Common myeloid progenitor, CD34-positive (primary cell): ENCODE data around the gene YBX3.
"Not testable (repeated sequence)": the region's sequence is repeated elsewhere in the genome, so short reads cannot be mapped to it uniquely, and the experiment has no call there.

Experiments used
- CTCF ChIA-PET: fragments of 350-600 bp; sonication (Branson Sonifier 250); formaldehyde crosslinking; loops from one replicate; lab custom pipeline; 2021; ENCODE audit warnings: antibody characterized with exemption; lab: Charles Lee
- POLR2A ChIA-PET: fragments of 350-600 bp; sonication (Branson Sonifier 250); formaldehyde crosslinking; loops from one replicate; lab custom pipeline; 2021; ENCODE audit warnings: antibody characterized with exemption; lab: Charles Lee
- DNase-seq, 3 donors: peaks; one replicate each; pipeline versions ENCODE4 v3.0.0 to v3.0.0-alpha.2; 2013
- H3K27ac ChIP-seq, 2 experiments: 1 replicate in 1 of 2; 2 replicates in 1 of 2; pipeline ENCODE4 v1.7.0; 2013; ENCODE audit warnings: inconsistent platforms in 2 of 2, low read length in 2 of 2, mild to moderate bottlenecking in 2 of 2, low read depth in 1 of 2, moderate library complexity in 1 of 2; ENCODE audit not compliant: severe bottlenecking in 2 of 2, insufficient read depth in 1 of 2, poor library complexity in 1 of 2
- H3K27me3 ChIP-seq, 5 experiments: replicated peaks in 2 of 5; 1 replicate in 3 of 5; 2 replicates in 2 of 5; pipeline versions ENCODE4 v1.6.1 to v1.7.0; 2013; ENCODE audit warnings: low read length in 4 of 5, mild to moderate bottlenecking in 2 of 5, moderate library complexity in 2 of 5, inconsistent platforms in 1 of 5; ENCODE audit not compliant: insufficient read depth in 5 of 5, control insufficient read depth in 4 of 5
- H3K36me3 ChIP-seq, 4 experiments: 1 replicate in 2 of 4; 2 replicates in 2 of 4; pipeline versions ENCODE4 v1.6.1 to v1.7.0; 2013; ENCODE audit warnings: low read length in 3 of 4, control low read depth in 1 of 4, mild to moderate bottlenecking in 1 of 4; ENCODE audit not compliant: control insufficient read depth in 4 of 4, insufficient read depth in 4 of 4
- H3K4me1 ChIP-seq, 4 experiments: 1 replicate in 3 of 4; 2 replicates in 1 of 4; pipeline versions ENCODE4 v1.6.1 to v1.7.1; 2013; ENCODE audit warnings: low read length in 3 of 4, mild to moderate bottlenecking in 3 of 4, control low read depth in 1 of 4, inconsistent platforms in 1 of 4, moderate library complexity in 1 of 4; ENCODE audit not compliant: control insufficient read depth in 4 of 4, insufficient read depth in 4 of 4; ENCODE audit errors: control extremely low read depth in 1 of 4
- H3K4me3 ChIP-seq, 7 experiments: 1 replicate in 4 of 7; 2 replicates in 3 of 7; pipeline versions ENCODE4 v1.5.1 to v1.7.0; 2013; ENCODE audit warnings: mild to moderate bottlenecking in 7 of 7, low read length in 6 of 7, moderate library complexity in 6 of 7, inconsistent platforms in 2 of 7, low read depth in 2 of 7, control low read depth in 1 of 7; ENCODE audit not compliant: insufficient read depth in 4 of 7, control insufficient read depth in 1 of 7; ENCODE audit errors: extremely low read depth in 1 of 7
- H3K9me3 ChIP-seq, 5 experiments: 1 replicate in 4 of 5; 2 replicates in 1 of 5; pipeline versions ENCODE4 v1.6.1 to v1.7.1; 2013; ENCODE audit warnings: low read length in 4 of 5, mild to moderate bottlenecking in 2 of 5, inconsistent platforms in 1 of 5, low read depth in 1 of 5, moderate library complexity in 1 of 5; ENCODE audit not compliant: control insufficient read depth in 4 of 5, insufficient read depth in 2 of 5; ENCODE audit errors: control extremely low read depth in 1 of 5
- WGBS: methylation state at CpG from one replicate; pipeline ENCODE4 v1.1.5; 2013; ENCODE audit not compliant: insufficient coverage; 5-methylcytosine and 5-hydroxymethylcytosine counted together

YBX3 gene

GRCh38 chr12:10749700-10750384 lies 26.7 kb upstream of the YBX3 start:
- 14% methylated on average over 13 of the region's 17 CpGs for WGBS
- Histone ChIP-seq H3K36me3 (no peaks in the 10 kb centered on the region), H3K9me3 (peaks cover 0 to 1% (median 0%) of the 10 kb centered on the region in 5 experiments), H3K4me3 (peak overlapping the region in 6 of 7 experiments; percentile 33 to 74 (median 58)), H3K27ac (no peak overlapping the region), H3K4me1 (peaks cover 0 to 7% (median 5%) of the 10 kb centered on the region in 4 experiments), H3K27me3 (no peaks in the 10 kb centered on the region)
- DNase-seq: peak; percentile 86 to 89 (median 88)
- POLR2A ChIA-PET: interaction anchor here (1.3 kb wide), 1 partner anchor 11 kb away, joined by 6 read pairs; no protein-coding TSS in a partner anchor
- CTCF ChIA-PET: interaction anchor here (0.6 to 2.2 kb wide), 21 partner anchors 8 to 1706 kb away, joined by 3 to 13 read pairs (median 4); no protein-coding TSS in a partner anchor

GRCh38 chr12:10747730-10748129 lies 24.6 kb upstream of the YBX3 start:
- DNase-seq: no peak
- no peak overlapping the region for H3K27ac ChIP-seq
- H3K4me1 ChIP-seq: peaks cover 0 to 8% (median 6%) of the 10 kb centered on the region in 4 experiments
- 79% methylated on average over 10 of the region's 11 CpGs for WGBS
- H3K9me3 ChIP-seq: no peaks in the 10 kb centered on the region
- no peak overlapping the region for H3K4me3 ChIP-seq
- ChIA-PET POLR2A (no interaction called here), CTCF (interaction anchor here (0.6 to 1.6 kb wide), 2 partner anchors 25 to 509 kb away, joined by 3 read pairs; no protein-coding TSS in a partner anchor)
- no peaks in the 10 kb centered on the region for H3K36me3 ChIP-seq
- no peaks in the 10 kb centered on the region for H3K27me3 ChIP-seq

- H3K4me1 ChIP-seq: peaks cover 0 to 11% (median 3%) of the 10 kb centered on the region in 4 experiments
- DNase-seq, POLR2A ChIA-PET, CTCF ChIA-PET, H3K4me3 ChIP-seq, H3K9me3 ChIP-seq, H3K27me3 ChIP-seq, H3K27ac ChIP-seq, H3K36me3 ChIP-seq: not testable (repeated sequence)
- 100% methylated on average over 1 of the region's 6 CpGs for WGBS
Observed at GRCh38 chr12:10743420-10743819, 20.3 kb upstream of the YBX3 start.

DNA sequence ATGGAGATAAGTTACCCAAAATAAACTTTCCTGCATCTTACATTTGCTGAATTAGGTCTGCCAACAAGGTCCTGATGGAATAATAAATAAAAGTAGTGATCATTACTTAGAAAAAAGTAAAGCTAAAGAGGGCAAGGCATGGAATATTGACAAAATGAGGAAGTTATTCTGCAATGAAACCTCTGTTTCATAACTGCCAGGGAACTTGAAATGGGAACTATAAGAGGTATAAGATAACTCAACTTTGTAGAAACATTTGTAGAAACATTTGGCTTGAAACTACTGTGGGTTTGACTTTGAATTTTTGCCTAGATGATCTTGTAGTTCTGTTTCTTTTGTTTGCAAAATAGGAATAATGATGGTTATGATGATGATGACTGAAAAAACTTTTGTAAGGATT lies 18.7 kb upstream of the YBX3 start:
- peak in 2 of 3 donors; percentile 39 to 52 for DNase-seq
- Histone ChIP-seq H3K36me3 (no peaks in the 10 kb centered on the region), H3K4me3 (no peak overlapping the region), H3K27me3 (no peaks in the 10 kb centered on the region), H3K4me1 (peaks cover 0 to 11% (median 3%) of the 10 kb centered on the region in 4 experiments), H3K27ac (no peak overlapping the region), H3K9me3 (no peaks in the 10 kb centered on the region)
- CTCF ChIA-PET: no interaction called here
- POLR2A ChIA-PET: no interaction called here

DNA sequence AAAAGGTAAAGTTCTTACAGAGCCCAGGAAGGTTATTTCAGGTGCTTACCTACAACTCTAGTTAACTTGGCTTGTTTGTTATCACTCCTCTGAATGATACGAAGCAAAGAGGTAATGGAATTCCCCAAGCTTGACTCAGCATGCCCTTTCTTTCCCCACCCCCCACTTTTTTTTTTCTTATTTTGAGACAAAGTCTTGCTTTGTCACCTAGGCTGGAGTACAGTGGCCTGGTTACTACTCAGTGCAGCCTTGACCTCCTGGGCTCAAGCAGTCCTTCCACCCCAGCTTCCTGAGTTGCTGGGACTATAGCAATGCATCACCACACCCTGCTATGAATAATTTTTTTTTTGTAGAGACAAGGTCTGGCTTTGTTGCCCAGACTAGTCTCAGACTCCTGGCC lies 17.1 kb upstream of the YBX3 start:
- 75% methylated on average over 1 of the region's 1 CpG for WGBS
- no peaks in the 10 kb centered on the region for H3K9me3 ChIP-seq
- DNase-seq: peak in 2 of 3 donors; percentile 20 to 31
- POLR2A ChIA-PET: interaction anchor here (1.0 kb wide), 1 partner anchor 10 kb away, joined by 3 read pairs; no protein-coding TSS in a partner anchor
- H3K27me3 ChIP-seq: no peaks in the 10 kb centered on the region
- H3K36me3 ChIP-seq: no peaks in the 10 kb centered on the region
- no peak overlapping the region for H3K27ac ChIP-seq
- CTCF ChIA-PET: interaction anchor here (0.7 to 1.5 kb wide), 2 partner anchors 10 to 96 kb away, joined by 3 to 8 read pairs; no protein-coding TSS in a partner anchor
- H3K4me1 ChIP-seq: peaks cover 0 to 11% (median 3%) of the 10 kb centered on the region in 4 experiments
- H3K4me3 ChIP-seq: no peak overlapping the region

DNA sequence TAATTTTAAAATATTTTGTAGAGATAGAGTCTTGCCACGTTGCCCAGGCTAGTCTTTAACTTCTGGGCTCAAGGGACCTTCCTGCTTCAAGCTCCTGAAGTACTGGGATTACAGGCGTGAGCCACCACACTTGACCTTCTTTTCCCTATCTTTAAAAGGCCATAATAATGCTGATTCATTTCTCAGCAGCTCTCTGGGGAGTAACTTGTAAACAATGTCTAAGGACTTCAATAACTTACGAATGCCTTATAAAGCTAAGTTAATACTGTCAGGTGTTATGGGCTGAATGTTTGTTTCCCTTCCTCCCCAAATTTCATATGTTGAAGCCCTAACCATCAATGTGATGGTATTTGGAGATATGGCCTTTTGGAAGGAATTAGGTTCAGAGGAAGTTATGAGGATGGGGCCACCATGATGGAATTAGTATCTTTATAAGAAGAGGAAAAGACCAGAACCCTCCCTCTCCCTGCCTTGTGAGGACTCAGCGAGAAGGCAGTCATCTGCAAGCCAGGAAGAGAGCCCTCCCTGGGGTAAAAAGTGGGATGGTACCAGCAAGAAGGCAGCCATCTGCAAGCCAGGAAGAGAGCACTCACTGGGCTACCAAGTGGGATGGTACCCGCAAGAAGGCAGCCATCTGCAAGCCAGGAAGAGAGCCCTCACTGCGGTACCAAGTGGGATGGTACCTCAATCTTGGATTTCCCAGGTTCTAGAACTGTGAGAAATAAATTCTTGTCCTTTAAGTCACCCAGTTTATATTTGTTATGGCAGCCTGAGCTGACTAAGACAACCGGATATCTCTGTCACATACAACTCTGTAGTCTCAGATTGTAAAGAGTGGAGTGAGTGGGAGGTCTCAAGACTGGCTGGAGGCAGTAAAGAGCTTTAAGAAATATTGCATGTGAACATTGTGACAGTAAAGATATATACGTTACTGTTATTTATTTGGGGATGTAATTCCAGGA lies 16.3 kb upstream of the YBX3 start:
- Histone ChIP-seq H3K36me3 (no peaks in the 10 kb centered on the region), H3K4me3 (no peak overlapping the region), H3K27me3 (no peaks in the 10 kb centered on the region), H3K4me1 (peaks cover 0 to 11% (median 3%) of the 10 kb centered on the region in 4 experiments), H3K27ac (no peak overlapping the region), H3K9me3 (no peaks in the 10 kb centered on the region)
- ChIA-PET POLR2A (no interaction called here), CTCF (interaction anchor here (0.7 to 1.5 kb wide), 2 partner anchors 10 to 97 kb away, joined by 3 to 8 read pairs; no protein-coding TSS in a partner anchor)
- no peak for DNase-seq
- 95% methylated on average over 4 of the region's 8 CpGs for WGBS
